HepG2 (cell line): Measurements from ENCODE around the gene NUP85. TPM values are rescaled to one million over a fixed set of nuclear protein-coding genes. Genes with fewer than 3 reads are reported as not detected.

Experiments used
- FOXA1 ChIP-seq, 2 experiments: fragments of 450-650 bp in 1 of 2; sonication (generic) in 1 of 2; formaldehyde crosslinking in 1 of 2; IDR thresholded peaks; 2 replicates each; pipeline versions ENCODE4 v1.4.0 to v1.6.1; 2016 to 2020; ENCODE audit warnings: missing genetic modification reagents in 1 of 2
- FOXO4 ChIP-seq: sonication (generic); formaldehyde crosslinking; conservative IDR thresholded peaks from 2 replicates; pipeline ENCODE4 v1.8.1; 2023; ENCODE audit warnings: missing genetic modification reagents
- GPN1 ChIP-seq: sonication (generic); formaldehyde crosslinking; IDR thresholded peaks from 2 replicates; pipeline ENCODE4 v1.5.1; 2020; ENCODE audit warnings: missing genetic modification reagents, borderline replicate concordance
- HDAC2 ChIP-seq: sonication (generic); formaldehyde crosslinking; IDR thresholded peaks from 2 replicates; pipeline ENCODE4 v1.4.0; 2020; ENCODE audit warnings: missing genetic modification reagents
- HNF4A ChIP-seq: sonication (generic); formaldehyde crosslinking; IDR thresholded peaks from 2 replicates; pipeline ENCODE4 v1.4.0; 2020; ENCODE audit warnings: missing genetic modification reagents
- KAT2B ChIP-seq: fragments of 150-350 bp; IDR thresholded peaks from 2 replicates; pipeline ENCODE4 v1.6.1; 2014; ENCODE audit warnings: low read depth, low read length, borderline replicate concordance
- MTF2 ChIP-seq: sonication (generic); formaldehyde crosslinking; IDR thresholded peaks from 2 replicates; pipeline ENCODE4 v1.5.0; 2020; ENCODE audit warnings: missing genetic modification reagents, borderline replicate concordance
- MZF1 ChIP-seq: sonication (generic); formaldehyde crosslinking; IDR thresholded peaks from 2 replicates; pipeline ENCODE4 v1.8.1; 2023; ENCODE audit warnings: mild to moderate bottlenecking, missing genetic modification reagents, borderline replicate concordance
- RARA ChIP-seq: IDR thresholded peaks from 2 replicates; pipeline ENCODE4 v1.6.1; 2016; ENCODE audit warnings: missing genetic modification reagents, missing compliant biosample characterization
- TBL1XR1 ChIP-seq: fragments of 150-350 bp; IDR thresholded peaks from 2 replicates; pipeline ENCODE4 v1.6.1; 2014; ENCODE audit warnings: borderline replicate concordance, low read length; ENCODE audit not compliant: partially characterized antibody
- TEAD2 ChIP-seq: sonication (generic); formaldehyde crosslinking; IDR thresholded peaks from 2 replicates; pipeline ENCODE4 v1.9.0; 2021; ENCODE audit warnings: missing genetic modification reagents
- ZNF225 ChIP-seq: sonication (generic); formaldehyde crosslinking; IDR thresholded peaks from 2 replicates; pipeline ENCODE4 v1.4.0; 2020; ENCODE audit warnings: mild to moderate bottlenecking, missing genetic modification reagents
- ZNF441 ChIP-seq: sonication (generic); formaldehyde crosslinking; IDR thresholded peaks from 2 replicates; pipeline ENCODE4 v1.7.0; 2021; ENCODE audit warnings: missing genetic modification reagents, borderline replicate concordance
- ZNF530 ChIP-seq: sonication (generic); formaldehyde crosslinking; IDR thresholded peaks from 2 replicates; pipeline ENCODE4 v1.5.0; 2020; ENCODE audit warnings: low read depth, mild to moderate bottlenecking, missing genetic modification reagents
- ZNF629 ChIP-seq: sonication (generic); formaldehyde crosslinking; conservative IDR thresholded peaks from 2 replicates; pipeline ENCODE4 v1.5.0; 2020; ENCODE audit warnings: missing genetic modification reagents
- ZNF75D ChIP-seq: sonication (generic); formaldehyde crosslinking; IDR thresholded peaks from 2 replicates; pipeline ENCODE4 v1.8.1; 2023; ENCODE audit warnings: missing genetic modification reagents, mild to moderate bottlenecking, borderline replicate concordance
- ZSCAN21 ChIP-seq: sonication (generic); formaldehyde crosslinking; IDR thresholded peaks from 2 replicates; pipeline ENCODE4 v1.8.0; 2022; ENCODE audit warnings: mild to moderate bottlenecking, missing genetic modification reagents, moderate library complexity, borderline replicate concordance
- polyA plus RNA-seq, 8 experiments: library from polyadenylated mRNA; depleted of rRNA in 3 of 8; stranded (reverse) in 7 of 8; unstranded in 1 of 8; fragments of >200 nt; fragmentation: Illumina TruSeq in 4 of 8; extraction: Trizol in 4 of 8; gene quantifications; 2 replicates each; pipeline versions ENCODE4 v1.2.1 to v1.2.3, GENCODE V29; 2011 to 2016; ENCODE audit warnings: low read depth in 4 of 8, missing spikeins in 1 of 8, mixed read lengths in 1 of 8; ENCODE audit not compliant: insufficient read depth in 1 of 8
- total RNA-seq, 5 experiments: library from RNA; depleted of rRNA; stranded (reverse); fragments of >200 nt; fragmentation: Illumina TruSeq; extraction: Trizol; gene quantifications; 2 replicates each; pipeline ENCODE4 v1.2.3, GENCODE V29; 2016; ENCODE audit warnings: low read depth in 1 of 5
- TF ChIP-seq, protein P1 (sequence below): sonication (generic); formaldehyde crosslinking; IDR thresholded peaks from 2 replicates; pipeline ENCODE4 v1.5.1; 2020; ENCODE audit warnings: mild to moderate bottlenecking, missing genetic modification reagents, borderline replicate concordance
- TF ChIP-seq, protein P2 (sequence below): IDR thresholded peaks from 2 replicates; pipeline ENCODE4 v1.6.1; 2016
- TF ChIP-seq, protein P3 (sequence below): sonication (generic); formaldehyde crosslinking; IDR thresholded peaks from 2 replicates; pipeline ENCODE4 v1.9.0; 2021; ENCODE audit warnings: missing genetic modification reagents, borderline replicate concordance
- TF ChIP-seq, protein P4 (sequence below): sonication (generic); formaldehyde crosslinking; IDR thresholded peaks from 2 replicates; pipeline ENCODE4 v1.4.0; 2020; ENCODE audit warnings: missing genetic modification reagents, mild to moderate bottlenecking, borderline replicate concordance

NUP85 gene
- total and polyA plus RNA-seq, 2 of the 13 experiments (the other 11 are each of a cell fraction or from before 2014, with no cell fraction given), result 89.1 to 124 TPM

DNA sequence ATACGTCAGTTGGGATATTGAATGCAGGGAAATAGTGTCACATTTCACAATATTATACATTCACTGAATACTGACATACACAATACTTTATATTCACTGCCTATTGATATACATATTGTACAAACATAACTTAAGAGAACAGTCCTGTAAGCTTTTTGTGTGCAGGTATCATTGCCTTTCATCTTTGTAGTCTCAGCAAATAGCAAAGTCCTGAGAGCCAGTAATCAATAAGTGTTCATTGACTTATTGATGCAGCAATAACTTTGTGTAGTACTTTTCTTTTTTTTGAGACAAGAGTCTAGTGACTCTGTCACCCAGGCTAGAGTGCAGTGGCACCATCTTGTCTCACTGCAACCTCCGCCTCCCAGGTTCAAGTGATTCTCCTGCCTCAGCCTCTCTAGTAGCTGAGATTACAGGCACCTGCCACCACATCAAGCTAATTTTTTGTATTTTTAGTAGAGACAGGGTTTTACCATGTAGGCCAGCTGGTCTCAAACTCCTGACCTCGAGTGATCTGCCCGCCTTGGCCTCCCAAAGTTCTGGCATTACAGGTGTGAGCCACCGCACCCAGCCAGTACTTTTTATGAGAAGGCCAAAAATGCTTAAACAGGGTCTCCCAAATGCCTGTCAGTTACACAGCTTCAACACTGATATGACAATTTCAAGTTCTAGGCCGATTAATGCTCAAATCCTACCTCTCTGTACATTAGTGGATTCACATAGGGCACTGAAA is 5.4 kb upstream of the NUP85 start (continued):
- TF ChIP-seq ZNF530, result no peak
- peak; percentile 46; the same call in 1 of the 2 replicates for TF ChIP-seq HDAC2 (CRISPR knock-in tag)
- peak; percentile 43; the same call in 1 of the 2 replicates for TF ChIP-seq FOXA1 (IDR thresholded peaks at IDR 0.05)
- TF ChIP-seq FOXA1 (CRISPR knock-in tag; IDR thresholded peaks at IDR 0.05), result no peak
- TF ChIP-seq KAT2B, result peak; percentile 99
- TF ChIP-seq HNF4A (CRISPR knock-in tag), result peak; percentile 88
- 0 out of 2 replicates have a peak, but pooled peaks have one; percentile 54 for TF ChIP-seq FOXO4 (CRISPR knock-in tag)
- no peak for TF ChIP-seq ZNF225 (CRISPR knock-in tag)
- no peak for TF ChIP-seq MTF2
- TF ChIP-seq RARA (CRISPR knock-in tag), result no peak
- no peak for TF ChIP-seq MZF1 (CRISPR knock-in tag)
- no peak for TF ChIP-seq GPN1 (CRISPR knock-in tag)
- no peak for TF ChIP-seq ZNF629 (CRISPR knock-in tag)
- TF ChIP-seq, protein P1, sequence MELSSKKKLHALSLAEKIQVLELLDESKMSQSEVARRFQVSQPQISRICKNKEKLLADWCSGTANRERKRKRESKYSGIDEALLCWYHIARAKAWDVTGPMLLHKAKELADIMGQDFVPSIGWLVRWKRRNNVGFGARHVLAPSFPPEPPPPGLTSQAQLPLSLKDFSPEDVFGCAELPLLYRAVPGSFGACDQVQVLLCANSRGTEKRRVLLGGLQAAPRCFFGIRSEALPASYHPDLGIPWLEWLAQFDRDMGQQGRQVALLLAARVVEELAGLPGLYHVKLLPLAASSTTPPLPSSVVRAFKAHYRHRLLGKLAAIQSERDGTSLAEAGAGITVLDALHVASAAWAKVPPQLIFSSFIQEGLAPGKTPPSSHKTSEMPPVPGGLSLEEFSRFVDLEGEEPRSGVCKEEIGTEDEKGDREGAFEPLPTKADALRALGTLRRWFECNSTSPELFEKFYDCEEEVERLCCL (CRISPR knock-in tag), result no peak
- 0 out of 2 replicates have a peak, but pooled peaks have one; percentile 20 for TF ChIP-seq ZNF441 (CRISPR knock-in tag)
- TF ChIP-seq, protein P2, sequence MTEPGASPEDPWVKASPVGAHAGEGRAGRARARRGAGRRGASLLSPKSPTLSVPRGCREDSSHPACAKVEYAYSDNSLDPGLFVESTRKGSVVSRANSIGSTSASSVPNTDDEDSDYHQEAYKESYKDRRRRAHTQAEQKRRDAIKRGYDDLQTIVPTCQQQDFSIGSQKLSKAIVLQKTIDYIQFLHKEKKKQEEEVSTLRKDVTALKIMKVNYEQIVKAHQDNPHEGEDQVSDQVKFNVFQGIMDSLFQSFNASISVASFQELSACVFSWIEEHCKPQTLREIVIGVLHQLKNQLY, result 0 out of 2 replicates have a peak, but pooled peaks have one; percentile 53
- TF ChIP-seq, protein P3, sequence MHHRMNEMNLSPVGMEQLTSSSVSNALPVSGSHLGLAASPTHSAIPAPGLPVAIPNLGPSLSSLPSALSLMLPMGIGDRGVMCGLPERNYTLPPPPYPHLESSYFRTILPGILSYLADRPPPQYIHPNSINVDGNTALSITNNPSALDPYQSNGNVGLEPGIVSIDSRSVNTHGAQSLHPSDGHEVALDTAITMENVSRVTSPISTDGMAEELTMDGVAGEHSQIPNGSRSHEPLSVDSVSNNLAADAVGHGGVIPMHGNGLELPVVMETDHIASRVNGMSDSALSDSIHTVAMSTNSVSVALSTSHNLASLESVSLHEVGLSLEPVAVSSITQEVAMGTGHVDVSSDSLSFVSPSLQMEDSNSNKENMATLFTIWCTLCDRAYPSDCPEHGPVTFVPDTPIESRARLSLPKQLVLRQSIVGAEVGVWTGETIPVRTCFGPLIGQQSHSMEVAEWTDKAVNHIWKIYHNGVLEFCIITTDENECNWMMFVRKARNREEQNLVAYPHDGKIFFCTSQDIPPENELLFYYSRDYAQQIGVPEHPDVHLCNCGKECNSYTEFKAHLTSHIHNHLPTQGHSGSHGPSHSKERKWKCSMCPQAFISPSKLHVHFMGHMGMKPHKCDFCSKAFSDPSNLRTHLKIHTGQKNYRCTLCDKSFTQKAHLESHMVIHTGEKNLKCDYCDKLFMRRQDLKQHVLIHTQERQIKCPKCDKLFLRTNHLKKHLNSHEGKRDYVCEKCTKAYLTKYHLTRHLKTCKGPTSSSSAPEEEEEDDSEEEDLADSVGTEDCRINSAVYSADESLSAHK (CRISPR knock-in tag), result no peak
- peak; percentile 11 for TF ChIP-seq TBL1XR1
- no peak for TF ChIP-seq ZSCAN21 (CRISPR knock-in tag)
- TF ChIP-seq, protein P4, sequence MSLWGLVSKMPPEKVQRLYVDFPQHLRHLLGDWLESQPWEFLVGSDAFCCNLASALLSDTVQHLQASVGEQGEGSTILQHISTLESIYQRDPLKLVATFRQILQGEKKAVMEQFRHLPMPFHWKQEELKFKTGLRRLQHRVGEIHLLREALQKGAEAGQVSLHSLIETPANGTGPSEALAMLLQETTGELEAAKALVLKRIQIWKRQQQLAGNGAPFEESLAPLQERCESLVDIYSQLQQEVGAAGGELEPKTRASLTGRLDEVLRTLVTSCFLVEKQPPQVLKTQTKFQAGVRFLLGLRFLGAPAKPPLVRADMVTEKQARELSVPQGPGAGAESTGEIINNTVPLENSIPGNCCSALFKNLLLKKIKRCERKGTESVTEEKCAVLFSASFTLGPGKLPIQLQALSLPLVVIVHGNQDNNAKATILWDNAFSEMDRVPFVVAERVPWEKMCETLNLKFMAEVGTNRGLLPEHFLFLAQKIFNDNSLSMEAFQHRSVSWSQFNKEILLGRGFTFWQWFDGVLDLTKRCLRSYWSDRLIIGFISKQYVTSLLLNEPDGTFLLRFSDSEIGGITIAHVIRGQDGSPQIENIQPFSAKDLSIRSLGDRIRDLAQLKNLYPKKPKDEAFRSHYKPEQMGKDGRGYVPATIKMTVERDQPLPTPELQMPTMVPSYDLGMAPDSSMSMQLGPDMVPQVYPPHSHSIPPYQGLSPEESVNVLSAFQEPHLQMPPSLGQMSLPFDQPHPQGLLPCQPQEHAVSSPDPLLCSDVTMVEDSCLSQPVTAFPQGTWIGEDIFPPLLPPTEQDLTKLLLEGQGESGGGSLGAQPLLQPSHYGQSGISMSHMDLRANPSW (CRISPR knock-in tag), result no peak
- no peak for TF ChIP-seq ZNF75D (CRISPR knock-in tag)
- no peak for TF ChIP-seq TEAD2
